Dermis blood vessel endothelial cell (primary cell): ENCODE measurements around the gene CNTNAP2. TPM values are rescaled to one million over a fixed set of nuclear protein-coding genes. Genes with fewer than 3 reads are reported as not detected.

Source experiments
- DNase-seq: peaks from one replicate; pipeline ENCODE4 v3.0.0; 2010
- total RNA-seq: library from RNA; depleted of rRNA; stranded (reverse); fragments of >200 nt; gene quantifications from 2 replicates; pipeline ENCODE4 v1.2.3, GENCODE V29; 2014

The CNTNAP2 gene
- total RNA-seq, 1 donor from 2014 or later = not detected

GRCh38 chr7:147980826-147981813, 1864.5 kb downstream of the CNTNAP2 start:
- no peak for DNase-seq

DNA sequence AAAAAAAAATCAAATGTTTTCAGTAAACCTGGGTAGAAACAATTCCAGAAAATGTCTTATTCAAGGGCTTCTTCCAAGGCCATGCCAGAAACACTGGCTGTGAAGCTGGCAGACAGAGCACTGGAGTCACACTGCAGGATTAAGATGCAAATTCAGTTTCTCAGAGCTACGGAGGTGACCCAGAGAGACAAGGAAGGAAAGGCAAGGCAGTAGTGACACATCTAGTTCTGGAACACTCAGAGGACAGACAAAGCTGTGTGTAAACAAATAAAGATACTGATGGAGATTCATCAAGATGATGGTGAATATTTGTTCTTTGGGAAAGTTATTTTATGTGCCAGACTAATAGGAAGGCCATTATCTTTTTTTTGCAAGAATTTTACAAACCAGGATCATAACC, 1865.7 kb downstream of the CNTNAP2 start:
- DNase-seq = no peak

- DNase-seq = no peak
Measured at GRCh38 chr7:147984265-147984664, 1867.7 kb downstream of the CNTNAP2 start.

- DNase-seq = no peak
Measured at GRCh38 chr7:147990079-147990478, 1873.5 kb downstream of the CNTNAP2 start.

- no peak for DNase-seq
Measured at GRCh38 chr7:147990942-147991341, 1874.3 kb downstream of the CNTNAP2 start.

GRCh38 chr7:147992698-147993097, 1876.1 kb downstream of the CNTNAP2 start:
- no peak for DNase-seq

- DNase-seq = no peak
Measured at GRCh38 chr7:147997636-147998035, 1881.0 kb downstream of the CNTNAP2 start.

GRCh38 chr7:147999962-148000361, 1883.4 kb downstream of the CNTNAP2 start:
- no peak for DNase-seq

DNA sequence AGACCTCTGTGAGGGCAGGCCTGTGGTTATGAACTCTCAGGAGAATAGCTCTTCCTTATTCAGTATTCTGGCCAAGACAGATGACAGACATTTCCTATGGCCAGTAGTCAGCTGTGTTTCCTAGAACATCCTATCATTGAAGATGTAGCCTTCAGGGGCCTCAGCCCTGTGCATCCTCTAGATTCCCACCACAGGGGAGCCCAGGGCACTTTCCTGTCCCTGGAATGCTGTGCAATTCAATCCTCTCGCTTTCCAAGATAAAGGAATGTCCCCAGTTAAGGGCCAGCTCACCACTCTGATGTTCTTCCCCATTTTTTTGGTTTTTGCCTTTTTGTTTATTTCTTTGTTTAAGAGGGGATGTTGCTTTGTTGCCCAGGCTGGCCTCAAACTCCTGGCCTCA, 1895.2 kb downstream of the CNTNAP2 start:
- no peak for DNase-seq

DNA sequence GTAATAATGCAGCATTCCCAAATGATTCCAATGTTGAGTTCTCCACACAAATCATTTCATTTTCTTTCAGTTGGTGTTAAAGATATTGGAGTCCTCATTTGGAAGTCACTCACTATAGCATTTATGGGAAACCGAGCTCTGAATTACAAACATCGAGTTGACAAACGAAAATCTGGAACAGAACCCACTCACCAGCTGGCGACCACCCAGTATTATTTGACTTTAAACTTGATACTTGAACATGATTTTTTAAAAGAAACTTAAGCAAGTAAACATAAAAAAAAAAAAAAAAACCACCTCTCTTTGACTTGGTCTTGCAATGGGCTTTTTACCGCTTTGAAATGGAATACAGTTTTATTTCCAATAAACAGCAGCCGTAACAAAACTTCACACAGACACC, 1897.4 kb downstream of the CNTNAP2 start:
- DNase-seq = no peak

DNA sequence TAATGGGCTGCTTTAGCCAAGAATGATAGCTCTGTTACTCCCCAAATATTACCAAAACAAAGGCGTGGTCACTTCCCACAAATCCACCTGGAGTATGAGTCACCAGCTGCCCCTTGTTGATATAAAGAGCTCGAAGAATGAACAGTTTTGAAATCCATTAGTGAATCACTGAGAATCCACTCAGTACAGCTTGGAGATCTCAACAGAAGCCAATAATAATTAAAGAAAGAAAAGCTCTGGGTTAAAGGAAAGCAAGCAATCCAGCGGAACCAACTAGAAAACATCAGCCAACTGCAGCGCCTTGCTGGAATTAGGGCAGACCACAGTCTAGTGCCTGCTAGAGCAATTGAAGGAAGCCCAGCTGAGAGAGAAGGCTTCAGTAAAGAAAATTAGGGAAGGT, 1897.9 kb downstream of the CNTNAP2 start:
- DNase-seq = no peak

GRCh38 chr7:148017126-148017525, 1900.5 kb downstream of the CNTNAP2 start:
- no peak for DNase-seq

GRCh38 chr7:148020679-148021078, 1904.1 kb downstream of the CNTNAP2 start:
- no peak for DNase-seq

- no peak for DNase-seq
Measured at GRCh38 chr7:148021507-148022045, 1905.0 kb downstream of the CNTNAP2 start.

- no peak for DNase-seq
Measured at GRCh38 chr7:148022832-148023231, 1906.2 kb downstream of the CNTNAP2 start.

GRCh38 chr7:148026713-148027112, 1910.1 kb downstream of the CNTNAP2 start:
- no peak for DNase-seq

DNA sequence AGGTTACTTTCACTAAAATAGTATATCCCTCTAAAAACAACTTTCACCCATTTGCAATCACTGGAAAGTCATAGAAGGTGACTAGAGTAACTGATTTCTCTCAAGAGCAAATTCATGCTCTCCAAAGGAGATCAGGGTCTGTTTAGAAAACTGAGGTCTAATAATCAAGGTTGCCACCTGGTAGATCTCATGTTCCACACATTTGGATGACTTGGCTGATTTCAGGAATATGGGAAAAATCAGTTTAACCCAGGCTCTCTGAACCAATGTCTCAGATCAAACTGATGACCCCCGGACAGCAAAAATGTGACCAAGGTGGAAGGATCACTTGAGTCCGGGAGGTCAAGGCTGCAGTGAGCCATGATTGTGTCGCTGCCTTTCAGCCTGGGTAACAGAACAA, 1911.6 kb downstream of the CNTNAP2 start:
- DNase-seq = no peak

DNA sequence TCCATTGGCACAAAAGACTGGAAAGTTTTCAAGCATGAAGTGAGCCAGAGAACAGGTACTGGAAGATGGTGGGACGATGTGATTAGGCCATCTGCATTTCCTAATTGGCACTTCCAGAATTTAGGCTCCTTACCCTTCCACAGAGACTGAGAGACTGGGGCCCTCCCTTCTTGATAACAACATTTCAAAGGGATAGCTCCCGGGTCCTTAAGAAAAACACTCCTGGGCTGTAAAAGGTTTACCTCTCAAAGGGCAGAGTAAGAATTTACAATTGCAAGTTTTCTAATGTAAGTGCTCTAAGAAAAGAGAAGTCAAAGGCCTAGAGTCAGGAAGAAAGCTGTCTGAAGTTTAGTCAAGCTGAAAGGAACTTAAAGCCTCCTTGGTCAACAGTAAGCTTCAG, 1914.4 kb downstream of the CNTNAP2 start:
- no peak for DNase-seq

- no peak for DNase-seq
Measured at GRCh38 chr7:148031811-148032210, 1915.2 kb downstream of the CNTNAP2 start.

- no peak for DNase-seq
Measured at GRCh38 chr7:148035950-148036349, 1919.3 kb downstream of the CNTNAP2 start.

- no peak for DNase-seq
Measured at GRCh38 chr7:148037044-148037443, 1920.4 kb downstream of the CNTNAP2 start.

- DNase-seq = no peak
Measured at GRCh38 chr7:148041156-148041555, 1924.6 kb downstream of the CNTNAP2 start.

DNA sequence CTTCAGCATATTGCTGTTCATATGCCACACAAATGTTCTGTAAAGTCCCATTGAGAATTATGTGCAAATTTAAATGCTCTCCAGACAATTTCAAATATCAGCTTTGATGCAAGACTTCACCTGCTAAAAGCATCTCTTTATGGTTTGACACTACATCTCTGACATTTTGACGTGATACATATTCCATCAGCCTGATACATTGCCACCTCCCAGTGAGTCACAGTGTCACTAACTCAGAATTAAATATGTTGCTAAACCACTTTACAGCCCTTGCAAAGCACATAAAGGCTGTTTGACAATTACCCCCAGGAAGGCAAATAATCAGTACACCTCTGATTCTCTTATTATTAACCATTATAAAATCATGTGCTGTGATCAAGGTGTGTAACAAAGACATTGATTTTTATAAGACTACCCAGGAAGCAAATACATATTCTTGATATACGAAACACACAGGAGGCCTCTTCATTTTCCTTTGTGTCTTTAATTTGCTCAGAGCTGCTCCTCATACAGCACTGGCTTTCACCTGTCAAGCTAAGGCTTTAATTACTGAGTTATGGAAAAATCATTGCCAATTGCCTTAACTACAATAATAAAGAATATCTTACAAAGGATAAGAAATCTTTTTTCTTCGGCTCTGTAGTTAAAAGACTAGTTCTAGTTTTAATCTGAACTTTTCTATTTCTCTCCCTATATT, 1926.5 kb downstream of the CNTNAP2 start:
- DNase-seq = no peak

GRCh38 chr7:148044173-148044572, 1927.6 kb downstream of the CNTNAP2 start:
- DNase-seq = no peak
